OCI-LY3 (cell line): ENCODE data around the gene KCNQ1.

Source experiments
- H2AFZ ChIP-seq: fragments of 200-600, 300-600 bp; shearing (Covaris generic); 2 replicates; pipeline ENCODE4 v1.6.0; 2014; ENCODE audit warnings: antibody characterized with exemption, low read depth, low read length
- H3K27ac ChIP-seq: fragments of 200-600, 300-600 bp; sonication (generic); 2 replicates; pipeline ENCODE4 v1.5.1; 2014; ENCODE audit warnings: mild to moderate bottlenecking, low read length, moderate library complexity, mixed read lengths
- H3K27me3 ChIP-seq: fragments of 200-600, 300-600 bp; sonication (generic); 2 replicates; pipeline ENCODE4 v1.6.1; 2014; ENCODE audit warnings: low read depth, low read length, mixed read lengths
- H3K36me3 ChIP-seq: fragments of 200-600, 300-600 bp; sonication (generic); replicated peaks from 2 replicates; pipeline ENCODE3; 2014; ENCODE audit warnings: low read depth, low read length, mixed read lengths
- H3K4me1 ChIP-seq: fragments of 300-600, 200-600 bp; sonication (generic); 2 replicates; pipeline ENCODE4 v1.6.1; 2014; ENCODE audit warnings: low read length, mixed read lengths
- H3K4me2 ChIP-seq: fragments of 200-600, 300-600 bp; sonication (generic); 2 replicates; pipeline ENCODE4 v1.6.1; 2014; ENCODE audit warnings: low read length, mixed read lengths
- H3K4me3 ChIP-seq: fragments of 300-600, 200-600 bp; sonication (generic); 2 replicates; pipeline ENCODE4 v1.5.1; 2014; ENCODE audit warnings: antibody characterized with exemption, mild to moderate bottlenecking, low read length, moderate library complexity
- H3K79me2 ChIP-seq: fragments of 300-600, 200-600 bp; shearing (Covaris generic); 2 replicates; pipeline ENCODE4 v1.6.1; 2014; ENCODE audit warnings: mild to moderate bottlenecking, low read length, mixed read lengths
- H3K9ac ChIP-seq: fragments of 300-600, 200-600 bp; shearing (Covaris generic); 2 replicates; pipeline ENCODE4 v1.6.0; 2014; ENCODE audit warnings: mild to moderate bottlenecking, low read length, moderate library complexity
- H3K9me3 ChIP-seq: fragments of 200-600, 300-600 bp; shearing (Covaris generic); 2 replicates; pipeline ENCODE4 v1.6.1; 2014; ENCODE audit warnings: low read length, mixed read lengths; ENCODE audit not compliant: insufficient read depth
- H4K20me1 ChIP-seq: fragments of 200-600, 300-600 bp; sonication (generic); 2 replicates; pipeline ENCODE4 v1.6.1; 2016; ENCODE audit warnings: low read length, mixed read lengths; ENCODE audit not compliant: insufficient read depth
- EZH2phosphoT487 ChIP-seq: fragments of 200-600 bp; shearing (Covaris generic); IDR thresholded peaks from 2 replicates; pipeline ENCODE4 v1.6.1; 2018; ENCODE audit warnings: antibody characterized with exemption, mixed run types, low read depth
- TF ChIP-seq, protein P1 (sequence below): fragments of 200-600, 300-600 bp; sonication (generic); IDR thresholded peaks from 2 replicates; pipeline ENCODE4 v1.5.1; 2014; ENCODE audit warnings: antibody characterized with exemption, low read length, low read depth

Gene KCNQ1

DNA sequence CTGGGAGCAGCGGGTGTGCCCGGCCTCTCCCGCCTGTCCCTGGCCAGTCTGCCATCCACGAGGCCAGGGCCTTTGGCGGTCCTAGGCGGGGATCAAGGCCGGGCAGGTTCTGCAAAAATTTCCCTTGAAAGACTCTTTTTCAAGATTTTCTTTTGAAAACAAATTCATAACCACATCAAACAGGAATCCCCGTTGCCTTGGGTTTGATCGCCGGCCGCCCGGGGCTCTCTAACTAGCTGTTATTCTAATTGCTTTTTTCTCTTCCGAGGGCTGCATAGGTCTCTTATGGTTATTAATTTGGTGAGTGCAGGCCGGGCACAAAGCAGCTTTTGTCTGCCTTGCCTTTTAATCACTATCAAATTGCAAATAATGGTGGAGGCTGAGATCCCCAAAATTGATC is 398.7 kb downstream of the KCNQ1 start:
- no peaks in the 10 kb centered on the region for H4K20me1 ChIP-seq
- H3K4me1 ChIP-seq: no peaks in the 10 kb centered on the region
- H3K79me2 ChIP-seq: no peaks in the 10 kb centered on the region
- no peak overlapping the region for H2AFZ ChIP-seq
- H3K27me3 ChIP-seq: no peaks in the 10 kb centered on the region
- no peak overlapping the region for H3K9ac ChIP-seq
- H3K4me3 ChIP-seq: no peak overlapping the region
- no peaks in the 10 kb centered on the region for H3K36me3 ChIP-seq
- H3K27ac ChIP-seq: no peak overlapping the region
- TF ChIP-seq EZH2phosphoT487: no peak
- TF ChIP-seq, protein P1, sequence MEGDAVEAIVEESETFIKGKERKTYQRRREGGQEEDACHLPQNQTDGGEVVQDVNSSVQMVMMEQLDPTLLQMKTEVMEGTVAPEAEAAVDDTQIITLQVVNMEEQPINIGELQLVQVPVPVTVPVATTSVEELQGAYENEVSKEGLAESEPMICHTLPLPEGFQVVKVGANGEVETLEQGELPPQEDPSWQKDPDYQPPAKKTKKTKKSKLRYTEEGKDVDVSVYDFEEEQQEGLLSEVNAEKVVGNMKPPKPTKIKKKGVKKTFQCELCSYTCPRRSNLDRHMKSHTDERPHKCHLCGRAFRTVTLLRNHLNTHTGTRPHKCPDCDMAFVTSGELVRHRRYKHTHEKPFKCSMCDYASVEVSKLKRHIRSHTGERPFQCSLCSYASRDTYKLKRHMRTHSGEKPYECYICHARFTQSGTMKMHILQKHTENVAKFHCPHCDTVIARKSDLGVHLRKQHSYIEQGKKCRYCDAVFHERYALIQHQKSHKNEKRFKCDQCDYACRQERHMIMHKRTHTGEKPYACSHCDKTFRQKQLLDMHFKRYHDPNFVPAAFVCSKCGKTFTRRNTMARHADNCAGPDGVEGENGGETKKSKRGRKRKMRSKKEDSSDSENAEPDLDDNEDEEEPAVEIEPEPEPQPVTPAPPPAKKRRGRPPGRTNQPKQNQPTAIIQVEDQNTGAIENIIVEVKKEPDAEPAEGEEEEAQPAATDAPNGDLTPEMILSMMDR: no peak
- H3K9me3 ChIP-seq: no peaks in the 10 kb centered on the region
- no peak overlapping the region for H3K4me2 ChIP-seq

DNA sequence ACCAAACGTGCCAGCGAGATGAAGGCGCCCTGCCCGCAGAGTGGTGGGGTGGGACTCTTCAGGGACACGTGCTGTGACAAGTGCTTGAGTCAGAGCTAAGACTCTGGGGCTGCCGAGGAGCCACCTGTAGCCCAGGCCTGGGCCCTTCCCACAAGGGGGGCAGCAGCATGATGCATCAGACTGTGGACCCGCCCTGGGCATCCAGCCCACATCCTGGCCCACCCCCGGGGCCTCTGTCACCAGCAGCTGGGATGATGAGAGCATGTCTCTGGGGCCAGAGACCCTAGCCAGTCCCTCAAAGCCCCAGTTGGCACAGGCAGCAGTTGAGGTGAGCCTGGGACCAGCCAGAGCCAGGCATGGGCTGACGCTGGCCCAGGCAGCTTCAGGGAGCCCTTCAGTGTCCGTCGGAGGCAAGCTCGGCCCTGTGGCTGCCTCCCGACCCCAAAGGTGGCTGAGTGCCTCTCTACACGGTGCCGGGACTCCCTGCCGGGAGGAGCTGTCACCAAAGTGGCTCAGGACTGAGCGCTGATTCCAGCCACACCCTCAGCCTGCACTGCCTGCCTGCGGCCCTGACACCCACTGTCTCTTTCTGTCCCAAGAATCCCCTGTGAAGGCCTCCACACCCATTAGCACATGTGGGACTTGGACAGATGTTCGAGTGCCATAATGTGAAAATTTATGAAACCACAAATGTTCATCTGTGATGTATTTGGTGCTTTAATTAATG is 399.5 kb downstream of the KCNQ1 start:
- TF ChIP-seq, protein P1: no peak
- no peak for TF ChIP-seq EZH2phosphoT487
- no peak overlapping the region for H3K9ac ChIP-seq
- no peak overlapping the region for H3K4me3 ChIP-seq
- H3K27me3 ChIP-seq: no peaks in the 10 kb centered on the region
- no peak overlapping the region for H2AFZ ChIP-seq
- H3K79me2 ChIP-seq: no peaks in the 10 kb centered on the region
- no peaks in the 10 kb centered on the region for H3K9me3 ChIP-seq
- H4K20me1 ChIP-seq: no peaks in the 10 kb centered on the region
- H3K4me2 ChIP-seq: no peak overlapping the region
- no peaks in the 10 kb centered on the region for H3K4me1 ChIP-seq
- no peaks in the 10 kb centered on the region for H3K36me3 ChIP-seq
- H3K27ac ChIP-seq: no peak overlapping the region

DNA sequence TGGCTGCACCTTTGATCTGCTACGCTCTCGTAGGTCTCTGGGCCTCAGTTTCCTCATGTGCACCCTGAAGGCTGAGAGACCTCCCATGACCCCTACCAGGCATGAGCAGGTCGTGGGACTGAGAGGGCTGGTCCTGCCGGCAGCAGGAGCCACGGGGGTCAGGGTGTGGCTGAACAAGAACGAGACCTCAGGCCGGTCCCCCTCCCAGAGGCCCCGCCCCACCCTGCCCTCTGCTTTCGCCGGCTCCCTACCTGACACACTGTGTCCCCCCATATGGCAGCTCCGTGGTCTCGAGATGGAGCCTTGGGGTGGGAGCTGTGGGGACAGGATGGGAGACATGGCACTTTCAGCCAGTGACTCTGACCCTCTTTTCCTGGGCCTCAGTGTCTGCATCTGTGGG is 400.2 kb downstream of the KCNQ1 start:
- Histone ChIP-seq H3K4me3 (no peak overlapping the region), H4K20me1 (no peaks in the 10 kb centered on the region), H3K9me3 (no peaks in the 10 kb centered on the region), H3K9ac (no peak overlapping the region), H3K79me2 (no peaks in the 10 kb centered on the region), H3K4me1 (no peaks in the 10 kb centered on the region), H2AFZ (no peak overlapping the region), H3K27me3 (no peaks in the 10 kb centered on the region), H3K4me2 (no peak overlapping the region), H3K27ac (no peak overlapping the region), H3K36me3 (no peaks in the 10 kb centered on the region)
- TF ChIP-seq EZH2phosphoT487: no peak

DNA sequence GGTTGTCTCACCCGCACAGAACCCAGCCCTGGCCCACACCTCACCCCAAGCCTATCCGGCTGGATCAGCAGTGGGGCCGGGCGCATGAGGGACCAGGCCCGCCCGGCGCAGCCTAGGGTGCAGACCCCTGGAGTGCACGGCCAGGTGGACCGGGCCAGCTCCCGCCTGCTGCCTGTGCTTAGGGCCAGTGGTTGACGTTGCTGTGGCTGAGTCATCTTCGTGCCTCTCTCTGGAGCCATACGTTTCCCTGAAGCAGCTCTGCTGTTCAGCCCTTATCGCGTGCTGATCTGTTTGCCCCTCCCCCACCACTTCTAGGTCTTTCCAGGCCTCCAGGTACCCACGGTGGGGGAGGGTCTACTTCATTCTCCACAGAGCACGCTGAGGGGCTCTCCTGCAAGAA is 401.2 kb downstream of the KCNQ1 start:
- Histone ChIP-seq H3K4me1 (no peaks in the 10 kb centered on the region), H3K9ac (no peak overlapping the region), H3K4me3 (no peak overlapping the region), H3K27ac (no peak overlapping the region), H4K20me1 (no peaks in the 10 kb centered on the region), H3K36me3 (no peaks in the 10 kb centered on the region), H3K27me3 (no peaks in the 10 kb centered on the region), H3K9me3 (no peaks in the 10 kb centered on the region), H3K79me2 (no peaks in the 10 kb centered on the region), H2AFZ (no peak overlapping the region), H3K4me2 (no peak overlapping the region)
- no peak for TF ChIP-seq EZH2phosphoT487
- TF ChIP-seq, protein P1: no peak
